ENCODE results near the gene P4HA1.
"Not testable (repeated sequence)": the region's sequence is repeated elsewhere in the genome, so short reads cannot be mapped to it uniquely, and the experiment has no call there.

P4HA1 gene

GRCh38 chr10:73018632-73019031 lies 78.0 kb downstream of the P4HA1 start:
- ChIA-PET CTCF (interaction anchor here (1.4 to 1.9 kb wide), 3 partner anchors 12 to 43 kb away, joined by 3 to 4 read pairs (median 4); no protein-coding TSS in a partner anchor), POLR2A (no interaction called here)
- TF ChIP-seq CTCF (IDR thresholded peaks at IDR 0.05; ENCODE audit: control extremely low read depth, extremely low read depth, low read depth, missing control alignments): no peak
- no peak for DNase-seq (ENCODE audit: extremely low spot score)

- ChIA-PET POLR2A (no interaction called here), CTCF (interaction anchor here (1.4 to 1.9 kb wide), 3 partner anchors 11 to 43 kb away, joined by 3 to 4 read pairs (median 4); no protein-coding TSS in a partner anchor)
- no peak for TF ChIP-seq CTCF (IDR thresholded peaks at IDR 0.05; ENCODE audit: control extremely low read depth, extremely low read depth, low read depth, missing control alignments)
- no peak for DNase-seq (ENCODE audit: extremely low spot score)
Observed at GRCh38 chr10:73017955-73018480, 78.6 kb downstream of the P4HA1 start.

GRCh38 chr10:73015779-73016178 lies 80.9 kb downstream of the P4HA1 start:
- DNase-seq (ENCODE audit: extremely low spot score): no peak
- ChIA-PET CTCF (no interaction called here), POLR2A (no interaction called here)
- no peak for TF ChIP-seq CTCF (IDR thresholded peaks at IDR 0.05; ENCODE audit: control extremely low read depth, extremely low read depth, low read depth, missing control alignments)

DNA sequence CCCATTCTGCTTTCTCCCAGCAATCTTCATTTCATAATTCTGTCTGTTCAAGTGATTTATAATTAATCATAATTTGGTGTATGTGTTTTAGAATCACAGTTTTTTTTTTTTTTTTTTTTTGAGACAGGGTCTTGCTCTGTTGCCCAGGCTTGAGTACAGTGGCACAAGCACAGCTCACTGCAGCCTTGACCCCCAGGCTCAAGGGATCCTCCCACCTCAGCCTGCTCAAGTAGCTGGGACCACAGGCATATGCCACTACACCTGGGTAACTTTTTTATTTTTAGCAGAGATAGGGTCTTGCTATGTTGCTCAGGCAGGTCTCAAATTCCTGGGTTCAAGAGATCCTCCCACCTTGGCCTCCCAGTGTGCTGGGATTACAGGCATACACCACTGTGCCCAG lies 92.8 kb downstream of the P4HA1 start:
- DNase-seq (ENCODE audit: extremely low spot score): no peak
- ChIA-PET CTCF (no interaction called here), POLR2A (no interaction called here)
- no peak for TF ChIP-seq CTCF (IDR thresholded peaks at IDR 0.05; ENCODE audit: control extremely low read depth, extremely low read depth, low read depth, missing control alignments)

- ChIA-PET POLR2A (interaction anchor here (0.6 kb wide), 1 partner anchor 1023 kb away, joined by 4 read pairs; no protein-coding TSS in a partner anchor), CTCF (interaction anchor here (0.7 kb wide), 1 partner anchor 11 kb away, joined by 3 read pairs; no protein-coding TSS in a partner anchor)
- TF ChIP-seq CTCF (IDR thresholded peaks at IDR 0.05; ENCODE audit: control extremely low read depth, extremely low read depth, low read depth, missing control alignments): no peak
- no peak for DNase-seq (ENCODE audit: extremely low spot score)
Observed at GRCh38 chr10:73000973-73001372, 95.7 kb downstream of the P4HA1 start.

- no peak for DNase-seq (ENCODE audit: extremely low spot score)
- CTCF ChIA-PET: no interaction called here
- POLR2A ChIA-PET: no interaction called here
- no peak for TF ChIP-seq CTCF (IDR thresholded peaks at IDR 0.05; ENCODE audit: control extremely low read depth, extremely low read depth, low read depth, missing control alignments)
Observed at GRCh38 chr10:72997099-72997498, 99.6 kb downstream of the P4HA1 start.

GRCh38 chr10:72995459-72995858 lies 101.2 kb downstream of the P4HA1 start:
- POLR2A ChIA-PET, CTCF ChIA-PET: not testable (repeated sequence)

DNA sequence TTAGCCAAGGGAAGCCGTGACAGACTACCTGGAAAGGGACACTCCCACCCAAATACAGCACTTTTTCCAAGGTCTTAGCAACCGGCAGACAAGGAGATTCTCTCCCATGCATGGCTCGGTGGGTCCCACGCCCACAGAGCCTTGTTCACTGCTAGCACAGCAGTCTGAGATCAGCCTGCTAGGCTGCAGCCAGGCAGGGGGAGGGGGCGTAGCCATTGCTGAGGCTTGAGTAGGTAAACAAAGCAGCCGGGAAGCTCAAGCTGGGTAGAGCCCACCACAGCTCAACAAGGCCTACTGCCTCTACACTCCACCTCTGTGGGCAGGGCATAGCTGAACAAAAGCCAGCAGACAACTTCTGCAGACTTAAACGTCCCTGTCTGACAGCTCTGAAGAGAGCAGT lies 106.9 kb downstream of the P4HA1 start:
- POLR2A ChIA-PET; DNase-seq (ENCODE audit: extremely low spot score): not testable (repeated sequence)
- CTCF ChIA-PET: interaction anchor here (1.2 kb wide), 1 partner anchor 625 kb away, joined by 3 read pairs; no protein-coding TSS in a partner anchor

More at GRCh38 chr10:72995459-72995858, 101.2 kb downstream of the P4HA1 start:
- not testable (repeated sequence) for DNase-seq (ENCODE audit: extremely low spot score)

- POLR2A ChIA-PET; DNase-seq (ENCODE audit: extremely low spot score): not testable (repeated sequence)
- CTCF ChIA-PET: interaction anchor here (1.1 kb wide), 1 partner anchor 13 kb away, joined by 4 read pairs; no protein-coding TSS in a partner anchor
Observed at GRCh38 chr10:72984618-72985017, 112.0 kb downstream of the P4HA1 start.
